GM21423 (cell line): ENCODE results near the gene IL18BP.

Source experiments
- ATAC-seq: cut with Tn5 transposase; IDR thresholded peaks from one replicate; pipeline ENCODE4 v1.9.1; 2021; ENCODE audit warnings: mild to moderate bottlenecking, moderate library complexity; ENCODE audit not compliant: unreplicated experiment

Gene IL18BP

DNA sequence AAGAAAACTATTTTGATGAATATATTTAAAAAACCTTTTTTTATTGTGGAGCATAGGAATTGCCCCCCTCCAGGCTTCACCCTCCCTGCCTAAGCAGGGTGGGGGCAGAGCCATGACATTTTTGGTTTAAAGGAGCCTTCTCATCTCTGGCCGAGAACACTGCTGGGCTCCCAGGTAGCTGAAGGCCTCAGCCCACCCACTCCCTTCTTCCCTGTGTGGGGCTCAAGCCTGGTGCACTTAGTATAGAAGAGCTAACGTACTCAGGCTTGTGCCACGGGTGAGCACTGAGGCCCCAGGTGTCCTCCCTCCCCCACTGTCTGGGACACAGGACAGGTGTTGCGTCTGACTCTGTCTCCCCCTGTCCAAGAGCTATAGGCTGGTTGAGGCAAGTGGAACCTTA is 2.2 kb upstream of the IL18BP start:
- no peak for ATAC-seq

DNA sequence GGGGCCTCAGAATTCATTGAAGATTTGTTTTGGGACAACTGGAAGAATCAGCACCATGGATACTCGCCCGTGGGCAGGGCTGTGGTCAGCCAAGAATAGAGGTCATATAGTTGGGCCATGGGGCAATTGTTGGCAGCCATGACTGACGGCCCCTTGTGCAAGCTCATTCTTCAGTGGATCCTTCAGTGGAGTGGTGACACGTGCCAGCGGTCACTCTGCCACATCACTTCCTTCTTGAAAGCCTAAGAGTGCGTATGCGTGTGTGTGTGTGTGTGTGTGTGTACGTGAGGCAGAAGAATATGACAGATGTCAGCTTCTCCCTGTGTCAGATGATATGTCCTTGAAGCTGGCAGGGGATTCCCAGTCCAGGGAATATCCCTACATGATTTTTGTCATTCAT is 1.8 kb upstream of the IL18BP start:
- no peak for ATAC-seq

DNA sequence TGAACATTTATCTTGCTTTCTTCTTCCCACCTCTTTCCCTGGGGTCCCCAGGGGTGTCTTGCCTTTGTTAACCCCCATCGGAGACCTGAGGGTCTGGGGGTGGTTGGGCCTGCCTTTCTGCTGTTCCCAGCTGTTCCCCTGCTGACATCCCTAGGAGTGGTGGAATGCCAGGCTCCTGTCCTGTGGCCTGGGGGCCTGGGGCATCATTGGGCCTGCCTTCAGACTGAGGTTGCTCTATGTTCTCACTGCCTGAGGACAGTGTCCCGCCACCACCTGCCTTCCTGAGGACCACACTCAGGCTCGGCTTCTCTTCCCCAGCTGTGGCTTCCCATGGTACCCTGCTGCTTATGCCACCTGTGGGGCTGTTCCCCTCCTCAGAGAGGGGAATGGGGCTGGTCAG is 1.1 kb upstream of the IL18BP start:
- ATAC-seq, result no peak

DNA sequence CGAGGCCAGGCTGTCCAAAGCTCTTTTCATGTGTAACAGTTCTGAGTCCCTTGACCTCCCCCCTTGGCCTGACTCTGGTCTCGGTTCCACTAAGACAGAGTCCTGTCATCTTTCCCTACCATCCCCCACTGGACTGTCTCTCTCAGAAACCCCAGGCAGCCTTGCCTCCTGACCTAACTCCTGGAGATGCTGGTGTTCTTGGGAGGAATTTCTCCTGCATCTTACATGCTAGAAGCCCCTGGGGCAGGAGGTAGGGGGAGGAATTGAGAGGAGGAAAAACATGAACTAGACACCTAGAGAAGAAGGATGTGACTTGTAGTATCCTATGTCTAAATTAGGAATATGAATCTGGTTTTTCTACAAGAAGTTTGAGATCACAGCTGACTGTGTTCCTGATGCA is 648 bp upstream of the IL18BP start:
- ATAC-seq, result no peak

DNA sequence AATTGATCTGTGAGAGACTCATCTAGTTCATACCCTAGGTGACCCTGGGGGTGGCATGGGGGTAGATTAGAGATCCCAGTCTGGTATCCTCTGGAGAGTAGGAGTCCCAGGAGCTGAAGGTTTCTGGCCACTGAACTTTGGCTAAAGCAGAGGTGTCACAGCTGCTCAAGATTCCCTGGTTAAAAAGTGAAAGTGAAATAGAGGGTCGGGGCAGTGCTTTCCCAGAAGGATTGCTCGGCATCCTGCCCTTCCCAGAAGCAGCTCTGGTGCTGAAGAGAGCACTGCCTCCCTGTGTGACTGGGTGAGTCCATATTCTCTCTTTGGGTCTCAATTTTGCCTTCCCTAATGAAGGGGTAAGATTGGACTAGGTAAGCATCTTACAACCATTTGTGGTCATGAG is 653 bp downstream of the IL18BP start:
- no peak for ATAC-seq

DNA sequence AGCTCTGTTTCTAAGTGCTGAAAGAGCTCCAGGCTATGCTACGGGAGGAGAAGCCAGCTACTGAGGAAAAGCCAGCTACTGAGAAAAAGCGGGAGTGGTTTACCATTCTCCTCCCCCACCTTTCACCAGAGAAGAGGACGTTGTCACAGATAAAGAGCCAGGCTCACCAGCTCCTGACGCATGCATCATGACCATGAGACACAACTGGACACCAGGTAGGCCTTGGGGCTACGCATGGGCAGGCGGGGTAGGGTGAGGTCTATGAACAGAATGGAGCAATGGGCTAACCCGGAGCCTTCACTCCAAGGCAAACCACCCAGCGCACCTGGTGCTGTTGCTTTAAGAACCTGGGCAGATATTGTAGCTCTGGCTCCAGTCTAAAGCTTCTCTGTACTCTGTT is 1.1 kb downstream of the IL18BP start:
- no peak for ATAC-seq

DNA sequence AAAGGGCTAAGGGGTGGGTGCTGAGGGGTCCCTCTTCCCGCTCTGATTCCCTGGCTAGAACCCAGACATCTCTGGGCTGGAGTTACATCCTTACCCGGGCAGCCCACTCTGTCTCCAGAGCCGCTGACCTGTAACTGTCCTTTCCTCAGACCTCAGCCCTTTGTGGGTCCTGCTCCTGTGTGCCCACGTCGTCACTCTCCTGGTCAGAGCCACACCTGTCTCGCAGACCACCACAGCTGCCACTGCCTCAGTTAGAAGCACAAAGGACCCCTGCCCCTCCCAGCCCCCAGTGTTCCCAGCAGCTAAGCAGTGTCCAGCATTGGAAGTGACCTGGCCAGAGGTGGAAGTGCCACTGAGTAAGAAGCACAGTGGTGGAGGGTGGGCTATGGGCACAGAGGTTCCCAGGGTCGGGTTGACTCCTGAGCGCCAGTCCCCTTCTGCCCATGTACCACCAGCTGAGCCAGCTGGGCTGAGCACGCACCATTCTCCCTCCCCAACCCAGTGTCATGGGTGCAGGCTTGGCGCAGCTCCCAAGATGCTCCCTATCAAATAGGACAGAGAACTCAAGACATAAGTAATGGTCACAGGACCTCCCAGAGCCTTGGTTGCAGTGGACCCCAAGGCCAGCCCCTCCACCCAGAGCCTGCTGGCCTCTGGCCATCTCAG is 1.6 kb downstream of the IL18BP start:
- ATAC-seq, result no peak

DNA sequence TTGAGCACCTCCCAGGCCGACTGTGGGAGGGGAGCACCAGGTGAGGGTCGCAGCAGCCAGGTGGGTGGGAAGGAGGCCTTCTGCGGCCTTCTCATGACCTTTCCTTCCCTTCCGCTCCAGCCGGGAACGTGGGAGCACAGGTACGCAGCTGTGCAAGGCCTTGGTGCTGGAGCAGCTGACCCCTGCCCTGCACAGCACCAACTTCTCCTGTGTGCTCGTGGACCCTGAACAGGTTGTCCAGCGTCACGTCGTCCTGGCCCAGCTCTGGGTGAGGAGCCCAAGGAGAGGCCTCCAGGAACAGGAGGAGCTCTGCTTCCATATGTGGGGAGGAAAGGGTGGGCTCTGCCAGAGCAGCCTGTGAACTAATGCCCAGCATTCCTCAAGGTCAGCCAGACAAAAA is 2.6 kb downstream of the IL18BP start:
- ATAC-seq, result no peak

DNA sequence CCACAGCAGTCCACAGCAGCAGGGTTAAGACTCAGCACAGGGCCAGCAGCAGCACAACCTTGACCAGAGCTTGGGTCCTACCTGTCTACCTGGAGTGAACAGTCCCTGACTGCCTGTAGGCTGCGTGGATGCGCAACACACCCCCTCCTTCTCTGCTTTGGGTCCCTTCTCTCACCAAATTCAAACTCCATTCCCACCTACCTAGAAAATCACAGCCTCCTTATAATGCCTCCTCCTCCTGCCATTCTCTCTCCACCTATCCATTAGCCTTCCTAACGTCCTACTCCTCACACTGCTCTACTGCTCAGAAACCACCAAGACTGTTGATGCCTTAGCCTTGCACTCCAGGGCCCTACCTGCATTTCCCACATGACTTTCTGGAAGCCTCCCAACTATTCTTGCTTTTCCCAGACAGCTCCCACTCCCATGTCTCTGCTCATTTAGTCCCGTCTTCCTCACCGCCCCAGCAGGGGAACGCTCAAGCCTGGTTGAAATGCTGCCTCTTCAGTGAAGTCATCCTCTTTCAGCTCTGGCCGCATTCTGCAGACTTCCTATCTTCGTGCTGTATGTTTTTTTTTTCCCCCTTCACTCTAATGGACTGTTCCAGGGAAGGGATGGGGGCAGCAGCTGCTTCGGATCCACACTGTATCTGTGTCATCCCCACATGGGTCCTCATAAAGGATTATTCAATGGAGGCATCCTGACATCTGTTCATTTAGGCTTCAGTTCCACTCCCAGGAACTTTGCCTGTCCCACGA is 3.3 kb downstream of the IL18BP start:
- no peak for ATAC-seq

DNA sequence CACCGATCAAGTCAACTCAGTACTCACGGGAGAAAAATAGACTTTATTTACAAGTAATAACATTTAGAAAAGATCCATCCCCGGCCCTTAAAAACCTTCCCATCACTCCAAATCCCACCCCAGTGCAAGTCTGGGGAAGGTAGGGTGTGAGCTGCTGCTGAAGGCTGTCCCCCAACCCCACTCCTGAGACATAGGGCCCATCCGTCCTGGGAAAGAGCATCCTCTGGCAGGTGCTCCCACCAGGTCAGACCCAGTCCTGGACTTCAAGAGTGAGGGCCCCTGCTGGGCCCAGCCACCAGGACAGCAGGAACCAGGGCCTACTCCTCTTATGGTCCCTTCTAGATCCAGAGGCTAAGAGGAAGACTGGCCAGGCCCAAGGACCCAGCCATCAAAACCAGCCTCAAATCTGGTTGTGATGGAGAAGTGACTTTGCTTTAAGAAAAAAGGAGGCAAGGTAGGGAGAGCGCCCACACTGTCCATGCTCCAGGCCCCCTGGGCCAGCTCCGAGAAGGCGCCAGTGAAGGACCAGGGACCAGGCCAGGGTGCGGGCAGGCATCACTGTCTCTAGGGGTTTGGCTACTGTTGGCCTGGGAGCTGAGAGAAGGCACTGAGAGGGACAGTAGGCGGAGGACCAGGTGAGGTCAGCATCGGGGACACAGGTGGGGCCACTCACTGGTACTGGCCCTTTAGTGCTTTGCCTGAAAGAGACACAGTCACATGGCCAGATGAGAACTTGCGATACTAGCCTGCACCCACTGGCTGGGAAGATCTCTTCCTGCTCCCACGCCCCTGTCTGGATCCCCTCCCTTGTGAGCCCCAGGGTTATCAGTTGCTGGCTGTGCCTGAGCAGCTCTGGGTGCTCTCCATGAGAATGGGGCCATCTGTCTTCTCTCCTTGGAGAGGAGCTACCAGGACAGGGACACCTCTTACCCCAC is 4.4 kb downstream of the IL18BP start:
- ATAC-seq, result no peak

DNA sequence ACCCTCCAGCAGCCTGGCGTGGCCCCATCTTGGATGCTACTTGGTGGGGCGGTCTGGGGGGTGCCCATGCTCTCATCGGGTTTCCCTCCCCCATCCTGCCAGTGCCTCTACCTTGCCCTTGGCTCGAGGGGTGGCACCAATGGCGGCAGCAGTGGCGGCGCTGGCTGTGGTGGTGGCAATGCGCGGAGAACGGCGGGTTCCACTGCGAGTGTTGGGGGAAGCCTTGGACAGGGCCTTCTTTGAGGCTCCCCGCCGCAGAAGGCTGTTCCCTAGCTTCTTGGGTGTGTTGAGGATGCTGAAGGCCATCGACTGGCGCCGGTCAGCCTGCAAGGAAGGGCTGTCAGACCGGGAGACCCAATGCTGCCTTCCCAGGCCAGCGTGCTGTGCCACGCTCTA is 5.1 kb downstream of the IL18BP start:
- no peak for ATAC-seq

DNA sequence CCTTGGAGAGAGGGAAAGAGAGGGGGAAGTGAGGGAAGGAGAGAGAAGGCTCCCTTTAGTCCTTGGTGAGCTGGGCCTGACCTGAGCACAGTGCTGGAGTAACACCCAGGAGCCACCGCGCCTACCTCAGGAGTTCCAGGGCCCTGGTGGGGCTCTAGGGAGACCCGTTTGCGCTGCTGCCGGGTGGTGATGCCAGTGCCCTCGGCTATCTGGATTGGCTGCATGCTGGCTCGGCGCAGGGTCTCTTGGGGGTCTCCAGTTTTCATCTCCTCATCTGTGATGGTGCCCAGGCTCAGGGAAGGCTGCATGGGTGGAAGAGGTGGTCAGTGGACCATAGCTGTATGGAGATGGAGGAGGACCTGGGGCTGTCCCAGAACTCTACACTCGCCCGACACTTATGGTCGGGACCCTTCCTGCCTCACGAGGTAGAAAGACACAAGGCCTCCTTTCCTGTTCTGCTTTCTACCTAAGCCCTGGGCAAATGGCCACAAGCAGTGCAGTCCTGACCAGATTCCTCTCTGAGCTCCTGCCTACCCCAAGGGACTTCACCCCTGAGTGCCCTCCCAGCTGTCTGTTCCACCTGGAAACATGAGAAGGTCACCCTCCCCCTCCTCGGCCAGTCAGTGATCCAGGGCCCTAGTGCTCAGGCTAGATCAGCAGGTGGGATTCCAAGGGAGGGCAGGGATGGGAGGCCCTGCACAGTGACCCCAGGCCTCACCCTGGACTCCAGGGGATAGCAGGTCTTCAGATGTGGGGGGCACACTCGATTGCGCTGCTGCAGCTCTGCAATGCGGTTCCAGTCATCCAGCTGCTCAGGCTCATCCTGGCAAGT is 6.0 kb downstream of the IL18BP start:
- ATAC-seq, result no peak

DNA sequence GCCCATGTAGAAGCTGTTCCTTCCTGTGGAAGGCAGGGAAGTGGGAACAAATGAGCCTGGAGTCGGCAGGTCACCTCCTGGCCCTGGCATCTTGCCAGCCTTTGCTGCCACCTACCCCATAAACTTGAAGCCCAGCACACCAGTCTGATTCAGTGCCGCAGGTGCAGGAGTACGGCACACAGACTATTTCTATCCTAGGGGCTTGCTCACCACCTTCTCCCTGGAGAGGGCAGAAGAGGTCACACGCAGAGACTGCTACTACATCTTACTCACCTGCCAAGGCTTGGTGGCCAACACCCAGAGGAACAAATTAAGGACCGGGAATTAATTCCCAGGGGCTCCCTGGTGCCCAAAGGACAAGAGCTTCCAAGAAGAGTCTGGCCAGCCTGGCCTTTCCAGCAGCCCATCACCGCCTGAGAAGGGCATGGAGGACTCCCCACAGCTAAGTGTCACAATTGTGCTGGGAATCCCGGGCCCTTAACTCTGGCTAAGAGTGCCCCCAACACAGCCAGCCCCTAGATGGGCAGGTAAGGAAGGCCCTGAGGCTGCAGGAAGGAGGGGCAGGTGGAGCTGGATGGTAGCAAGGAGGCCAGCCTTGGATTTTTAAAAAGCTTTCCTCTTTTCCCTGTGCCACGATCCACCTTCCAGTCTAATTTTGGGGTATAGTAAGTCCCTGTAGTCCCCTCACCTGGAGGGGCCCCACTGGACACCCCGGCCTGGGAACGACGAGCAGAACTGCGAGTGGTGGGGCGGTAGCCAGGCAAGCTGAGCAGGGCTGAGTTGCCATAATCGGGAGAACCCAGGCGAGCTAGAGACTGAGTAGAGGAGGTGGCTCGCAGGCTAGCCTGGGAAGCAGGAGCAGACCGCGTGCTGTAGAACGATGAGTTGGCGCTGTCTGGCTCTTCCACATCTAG is 6.9 kb downstream of the IL18BP start:
- ATAC-seq, result no peak

DNA sequence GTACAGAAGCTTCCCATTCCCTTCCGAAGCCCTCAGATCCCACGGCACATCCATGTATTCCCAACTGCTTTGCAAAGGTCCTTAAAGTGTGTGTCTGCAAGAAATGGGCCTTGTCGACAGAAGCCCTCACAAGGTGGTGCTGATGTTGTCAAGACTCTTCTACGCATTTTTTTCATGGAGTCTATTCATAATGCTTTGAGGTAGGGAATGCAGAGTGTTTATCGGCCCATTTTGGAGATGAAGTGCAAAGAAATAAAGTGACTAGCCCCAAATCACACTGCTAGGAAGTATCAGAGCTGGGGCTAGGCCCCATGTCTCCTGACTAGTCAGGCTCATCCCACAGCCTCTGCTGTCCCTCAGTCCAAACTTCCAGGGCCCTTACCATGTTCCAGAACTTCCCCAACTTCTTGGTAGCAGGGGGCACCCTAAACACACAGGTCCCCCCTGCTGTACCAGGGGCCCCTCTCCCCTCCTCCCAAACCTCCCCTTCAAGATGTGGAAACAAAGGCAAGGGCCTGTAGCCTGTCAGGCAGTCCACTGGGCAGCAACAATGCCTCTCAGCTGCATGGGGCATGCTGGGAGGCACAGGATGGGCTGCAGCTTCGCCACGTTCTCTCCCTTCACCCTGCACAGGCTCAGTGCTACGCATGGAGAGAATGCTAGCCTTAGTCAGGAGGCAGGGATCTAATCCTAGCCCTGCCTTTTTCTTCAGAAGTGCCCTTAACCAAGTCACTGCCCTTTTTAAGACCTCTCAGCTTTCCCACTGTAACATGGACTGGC is 7.8 kb downstream of the IL18BP start:
- no peak for ATAC-seq

DNA sequence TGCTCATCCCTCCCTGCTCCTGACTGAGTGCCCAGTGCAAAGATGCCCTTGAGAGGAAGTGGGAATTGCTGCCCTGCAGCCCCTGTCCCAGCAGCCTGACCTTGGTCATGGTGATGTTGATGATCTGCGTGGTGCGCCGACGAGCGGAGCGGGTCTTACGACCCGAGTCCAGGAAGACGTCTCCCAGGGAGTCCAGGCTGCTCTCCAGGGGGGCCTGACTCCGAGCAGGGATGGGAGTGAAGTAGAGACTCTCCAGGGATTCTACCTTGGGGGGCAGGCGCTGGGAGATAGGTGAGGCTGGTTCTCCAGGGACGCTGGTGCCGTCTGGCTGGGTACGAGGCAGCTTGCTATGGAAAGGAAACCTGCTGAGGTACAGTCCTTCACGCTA is 8.4 kb downstream of the IL18BP start:
- no peak for ATAC-seq

DNA sequence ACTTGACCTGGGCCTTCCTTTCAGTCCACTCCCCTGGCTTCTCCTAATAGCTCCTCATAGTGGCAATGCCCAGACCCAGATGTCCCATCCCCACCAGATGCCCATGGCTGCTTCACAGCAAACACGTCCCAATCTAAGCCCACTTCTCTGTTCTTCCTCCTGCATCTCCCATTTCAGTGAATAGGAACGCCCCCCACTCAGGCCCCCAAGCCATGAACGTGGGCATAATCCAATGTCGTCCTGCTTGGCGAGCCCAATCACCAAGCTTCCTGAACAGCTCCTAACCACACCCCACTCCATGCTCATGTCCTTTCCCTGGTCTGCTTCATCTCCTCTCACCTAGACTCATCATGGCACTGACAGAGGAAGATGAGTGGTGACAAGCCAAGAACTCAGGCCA is 8.9 kb downstream of the IL18BP start:
- ATAC-seq, result no peak

DNA sequence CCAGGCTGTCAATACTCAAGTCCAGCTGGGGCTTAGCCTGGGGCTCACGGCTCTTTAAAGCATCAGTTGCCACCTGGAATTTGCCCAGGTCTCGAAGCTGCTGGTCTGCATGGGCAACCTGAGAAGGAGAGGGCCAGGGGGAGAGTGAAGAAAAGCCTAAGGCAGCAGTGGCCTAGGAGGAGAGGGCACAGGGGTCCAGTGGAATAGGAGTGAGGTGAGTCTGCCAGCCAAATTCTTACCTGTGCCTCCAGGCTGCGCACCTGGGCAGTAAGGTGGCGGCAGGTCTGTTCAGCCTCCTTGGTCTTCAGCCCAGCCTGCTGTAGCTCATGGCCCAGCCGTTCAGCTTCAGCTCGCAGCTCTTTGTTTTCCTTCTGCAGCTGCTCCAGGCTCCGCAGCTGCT is 10.0 kb downstream of the IL18BP start:
- ATAC-seq, result no peak

DNA sequence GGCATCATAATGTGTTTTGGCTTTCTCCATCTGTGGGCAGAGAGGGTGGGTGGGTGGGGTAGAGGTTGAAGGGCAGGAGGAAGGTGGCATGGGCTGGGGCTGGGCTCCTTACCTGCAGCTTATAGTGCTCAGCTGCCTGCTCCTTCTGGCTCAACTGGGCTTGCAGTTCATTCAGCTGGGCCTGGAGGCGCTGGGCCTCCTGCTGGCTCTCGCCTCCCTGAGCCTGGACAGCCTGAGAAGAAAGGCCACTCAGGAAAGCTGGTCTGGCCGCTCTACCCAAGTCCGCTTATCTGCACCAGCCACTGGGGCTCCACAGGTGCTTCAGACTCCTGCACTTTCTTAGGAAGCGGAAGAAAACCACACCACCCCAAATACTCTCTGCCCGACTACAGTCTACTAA is 10.4 kb downstream of the IL18BP start:
- no peak for ATAC-seq
